CD4-positive, alpha-beta T cell treated with Interleukin-4 for 1 hour (primary cell): ENCODE measurements around the gene FAM3D.

Experiments
- DNase-seq, 2 donors: peaks; one replicate each; pipeline ENCODE4 v3.0.0-alpha.2; 2020 to 2022

The FAM3D gene

DNA sequence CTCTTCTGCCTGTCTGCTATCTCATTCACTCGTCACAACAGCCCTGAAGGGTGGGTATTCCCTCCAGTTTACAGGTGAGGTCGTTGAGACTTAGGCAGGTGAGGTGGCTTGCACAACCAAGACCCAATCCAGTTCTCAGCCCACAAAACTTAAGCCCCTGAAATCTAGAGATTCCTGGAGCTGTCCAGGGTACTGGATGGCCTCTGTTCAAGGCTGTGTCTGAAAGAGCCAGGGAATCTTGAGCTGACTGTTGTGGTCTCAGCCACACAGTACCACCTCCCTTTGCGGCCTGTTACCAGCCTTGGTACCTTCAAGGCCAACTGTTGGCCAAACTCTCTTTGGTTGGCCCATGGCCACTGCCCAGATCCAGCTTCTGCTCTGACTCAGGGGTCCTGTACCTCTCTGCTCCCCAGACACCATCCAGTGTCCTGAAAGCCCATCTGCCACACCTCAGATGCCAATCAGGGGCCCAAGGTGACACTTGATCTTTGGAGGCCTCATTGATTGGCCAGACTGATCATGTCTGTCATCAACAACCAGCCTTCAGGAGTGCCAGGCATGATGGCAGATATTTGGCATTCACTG lies 78.5 kb downstream of the FAM3D start:
- DNase-seq = no peak

DNA sequence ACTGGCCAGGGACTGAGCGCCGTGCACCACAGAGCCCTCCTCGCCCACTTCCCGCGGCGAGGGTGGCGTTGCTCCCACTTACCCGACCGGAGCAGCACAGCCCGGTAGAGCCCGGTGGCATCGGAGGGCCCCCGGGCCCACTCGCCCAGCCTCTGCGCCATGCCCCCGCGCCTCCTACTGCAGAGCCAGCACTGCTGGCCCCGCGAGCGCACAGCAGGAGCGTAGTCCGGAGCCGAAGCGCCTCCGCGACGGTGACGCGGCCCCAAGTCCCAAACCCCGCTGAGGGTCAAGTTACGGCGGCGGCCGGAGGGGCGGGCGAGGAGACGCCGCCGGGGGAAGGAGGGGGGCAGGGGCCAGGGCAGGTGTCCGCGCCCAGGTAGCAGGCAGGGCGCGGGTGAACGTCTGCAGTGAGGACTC lies 79.8 kb downstream of the FAM3D start:
- DNase-seq = no peak

DNA sequence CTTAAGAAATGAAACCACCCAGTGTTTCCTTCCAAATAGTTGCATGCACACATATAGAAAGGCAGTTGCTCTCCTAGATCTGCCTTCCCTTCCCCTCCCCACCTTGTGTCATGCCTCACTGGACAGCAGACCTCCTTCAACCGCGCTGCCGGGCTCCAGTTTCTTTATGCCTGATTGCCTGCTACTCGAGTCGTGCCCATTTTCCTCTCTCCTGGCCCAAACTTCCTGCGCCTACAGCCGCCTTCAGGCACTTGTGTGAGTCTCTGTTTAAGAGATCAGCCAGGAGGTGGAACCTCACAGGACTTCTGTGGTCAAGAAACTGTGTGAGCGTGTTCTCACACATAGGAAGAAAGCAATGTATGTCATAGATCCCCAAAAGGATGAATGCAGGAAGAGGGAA lies 80.6 kb downstream of the FAM3D start:
- DNase-seq = no peak

DNA sequence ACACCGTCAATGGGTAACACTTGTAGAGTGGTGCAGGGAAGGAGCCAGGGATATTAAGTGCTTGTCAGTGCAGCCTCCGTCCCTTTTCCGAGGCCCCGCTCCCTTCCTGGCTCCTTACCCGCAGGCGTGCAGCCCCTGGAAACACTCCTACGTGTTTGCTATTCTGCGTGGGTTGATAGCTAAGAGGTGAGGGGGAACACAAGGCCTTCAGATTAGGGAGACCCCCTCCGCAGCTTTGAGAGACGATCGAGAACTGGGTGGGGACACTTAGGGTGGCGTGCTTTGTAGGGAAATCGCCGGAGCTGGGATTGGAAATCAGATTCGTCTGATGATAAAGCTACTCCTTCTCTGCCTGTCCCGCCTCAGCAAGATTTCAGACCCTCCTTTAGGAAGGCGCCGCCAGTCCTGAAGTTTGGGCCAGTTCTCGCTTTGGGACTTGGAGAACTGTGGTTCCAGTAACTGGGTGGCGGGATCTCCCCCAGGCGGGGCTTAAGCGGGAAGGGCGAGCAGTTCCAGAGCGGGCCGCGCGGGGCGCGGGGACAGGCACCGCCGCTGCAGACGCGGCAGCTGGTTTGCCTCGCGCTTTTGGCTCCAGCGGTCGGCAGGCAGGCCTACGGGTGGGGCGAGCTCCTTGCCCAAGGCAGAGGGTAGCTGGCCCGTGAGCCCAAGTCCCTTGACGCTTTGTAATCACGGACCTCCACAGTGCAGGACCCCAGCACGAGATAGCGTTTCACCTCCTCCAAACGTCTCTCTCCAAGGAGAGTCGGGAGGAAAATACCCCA lies 81.4 kb downstream of the FAM3D start:
- peak; percentile 43 to 51 for DNase-seq

DNA sequence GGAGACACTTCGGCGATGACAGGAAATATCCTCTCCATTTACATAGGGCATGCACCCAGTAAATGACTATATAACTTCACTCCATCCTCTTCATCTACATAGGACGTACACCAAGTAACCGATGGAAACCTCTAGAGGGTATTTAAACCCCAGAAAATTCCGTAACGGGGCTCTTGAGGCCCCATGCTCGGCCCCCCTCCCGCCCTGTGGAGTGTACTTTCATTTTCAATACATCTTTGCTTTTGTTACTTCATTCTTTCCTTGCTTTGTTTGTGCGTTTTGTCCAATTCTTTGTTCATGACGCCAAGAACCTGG lies 81.9 kb downstream of the FAM3D start:
- peak in 1 of 2 donors; percentile 5 for DNase-seq
